ENCODE measurements around the gene PPFIA3. TPM values are rescaled to one million over a fixed set of nuclear protein-coding genes. Genes with fewer than 3 reads are reported as not detected.
"Not testable (repeated sequence)": the region's sequence is repeated elsewhere in the genome, so short reads cannot be mapped to it uniquely, and the experiment has no call there.

PPFIA3 gene
- total and polyA plus RNA-seq, 2 of the 4 experiments (the other 2 are of a cell fraction): 0.90 to 2.4 TPM

- H2AK5ac ChIP-seq (ENCODE audit: low read depth, low read length); intact Hi-C loops (cut with micrococcal nuclease); in situ Hi-C loops (cut with MboI; ENCODE audit: low sequenced_read_pairs); H2BK5ac ChIP-seq (ENCODE audit: low read depth, low read length, poor library complexity, severe bottlenecking); H2BK120ac ChIP-seq (ENCODE audit: low read depth, low read length); H3K14ac ChIP-seq (replicated peaks; ENCODE audit: low read depth, low read length); BruUV-seq (replicated peaks); H3K9me1 ChIP-seq (ENCODE audit: insufficient read depth, low read length); H3K18ac ChIP-seq (ENCODE audit: low read depth, low read length); H3K4me3 ChIP-seq (ENCODE audit: insufficient read depth, low read depth, low read length); H3K9me3 ChIP-seq (ENCODE audit: control insufficient read depth, insufficient read depth, low read length); H3K4me1 ChIP-seq (ENCODE audit: control insufficient read depth, insufficient read depth, low read length); H2AFZ ChIP-seq (replicated peaks; ENCODE audit: low read length, poor library complexity); H4K91ac ChIP-seq (ENCODE audit: insufficient read depth, low read depth, low read length); H3K56ac ChIP-seq (ENCODE audit: extremely low read depth, insufficient read depth, low read length); DNase-seq; H2BK15ac ChIP-seq (ENCODE audit: low read depth, low read length); H3K4ac ChIP-seq (ENCODE audit: low read depth, low read length); dilution Hi-C loops (cut with HindIII; ENCODE audit: low sequenced_read_pairs, unreplicated experiment); H3K27ac ChIP-seq (ENCODE audit: insufficient read depth, low read length); ATAC-seq (ENCODE audit: low read depth); H4K20me1 ChIP-seq (ENCODE audit: insufficient read depth, low read length); H2BK20ac ChIP-seq (ENCODE audit: low read depth, low read length); H3K27me3 ChIP-seq (ENCODE audit: control insufficient read depth, insufficient read depth, low read length); H4K5ac ChIP-seq (ENCODE audit: low read depth, low read length); H3K23ac ChIP-seq (ENCODE audit: low read depth, low read length); H2AK9ac ChIP-seq (replicated peaks; ENCODE audit: low read depth, low read length, poor library complexity); H3K79me1 ChIP-seq (ENCODE audit: low read depth in 1 of 2, low read length in 2 of 2); H3K36me3 ChIP-seq (ENCODE audit: control insufficient read depth, insufficient read depth, low read length); H3K4me2 ChIP-seq (ENCODE audit: low read depth, low read length); H3K9ac ChIP-seq (ENCODE audit: low read depth, low read length): not testable (repeated sequence)
- ChIA-PET POLR2A (ENCODE audit: unreplicated experiment) (interaction anchor here (0.6 to 0.7 kb wide), 2 partner anchors 50 to 135 kb away, joined by 6 to 8 read pairs; no protein-coding TSS in a partner anchor), CTCF (interaction anchor here (1.1 kb wide), 1 partner anchor 13 kb away, joined by 4 read pairs; the partner anchor contains the start of gene LIN7B)
- no CpG with 5 or more reads among the region's 12 CpGs for WGBS, 2 experiments (ENCODE audit: extremely low coverage in 2 of 2, insufficient read length in 1 of 2)
- H4K8ac ChIP-seq (ENCODE audit: low read depth in 2 of 2, low read length in 2 of 2): peak overlapping the region in 1 of 2 experiments; percentile 70; a peak in 2 of 4 replicates
Observed at GRCh38 chr19:49127225-49127624, 7.9 kb downstream of the PPFIA3 start.
